PC-9 (cell line): ENCODE data around the gene ZFAND3. TPM values are rescaled to one million over a fixed set of nuclear protein-coding genes. Genes with fewer than 3 reads are reported as not detected.

ENCODE experiments used
- BruUV-seq: library from RNA; stranded (reverse); fragments of 400-500 nt; replicated peaks from 2 replicates; lab custom pipeline; 2021; lab: Mats Ljungman, UMichigan
- CTCF ChIA-PET: fragments of 300-600 bp; sonication (Branson Sonifier 250); formaldehyde crosslinking; loops from one replicate; lab custom pipeline; 2022; ENCODE audit warnings: antibody characterized with exemption; lab: Charles Lee
- POLR2A ChIA-PET: fragments of 300-600 bp; sonication (Branson Sonifier 250); formaldehyde crosslinking; loops from one replicate; lab custom pipeline; 2022; ENCODE audit warnings: antibody characterized with exemption; ENCODE audit not compliant: unreplicated experiment; lab: Charles Lee
- DNase-seq, 2 experiments: peaks; one replicate each; pipeline versions ENCODE4 v3.0.0 to v3.0.0-alpha.2; 2015 to 2022; ENCODE audit warnings: mixed read lengths in 1 of 2
- H2AFZ ChIP-seq: fragments of 200-600 bp; sonication (generic); 2 replicates; pipeline ENCODE4 v1.8.1; 2017; ENCODE audit warnings: antibody characterized with exemption
- H3F3A ChIP-seq: fragments of 200-600 bp; sonication (generic); 2 replicates; pipeline ENCODE4 v1.8.1; 2017; ENCODE audit warnings: antibody characterized with exemption, mild to moderate bottlenecking, low read depth; ENCODE audit not compliant: insufficient read depth
- H3K27ac ChIP-seq: fragments of 200-600 bp; sonication (generic); 2 replicates; pipeline ENCODE4 v1.6.1; 2016; ENCODE audit warnings: mixed run types
- H3K27me3 ChIP-seq: fragments of 200-600 bp; sonication (generic); 2 replicates; pipeline ENCODE4 v1.6.1; 2016; ENCODE audit warnings: low read depth, mixed run types; ENCODE audit not compliant: insufficient read depth
- H3K36me3 ChIP-seq: fragments of 200-600 bp; sonication (generic); 2 replicates; pipeline ENCODE4 v1.6.1; 2016; ENCODE audit warnings: low read depth, mixed run types
- H3K4me1 ChIP-seq: fragments of 200-600 bp; sonication (generic); replicated peaks from 2 replicates; pipeline ENCODE4 v1.6.1; 2016; ENCODE audit warnings: mixed run types; ENCODE audit not compliant: insufficient read depth
- H3K4me2 ChIP-seq: fragments of 200-600 bp; sonication (generic); 2 replicates; pipeline ENCODE4 v1.6.1; 2017; ENCODE audit warnings: mixed run types
- H3K4me3 ChIP-seq: fragments of 200-600 bp; sonication (generic); 2 replicates; pipeline ENCODE4 v1.6.1; 2016; ENCODE audit warnings: mixed run types
- H3K79me2 ChIP-seq: fragments of 200-600 bp; sonication (generic); 2 replicates; pipeline ENCODE4 v1.6.1; 2017; ENCODE audit warnings: low read depth, mixed run types
- H3K9me2 ChIP-seq: fragments of 200-600 bp; sonication (generic); 2 replicates; pipeline ENCODE4 v1.8.1; 2017; ENCODE audit warnings: mild to moderate bottlenecking; ENCODE audit not compliant: insufficient read depth
- H3K9me3 ChIP-seq: fragments of 200-600 bp; sonication (generic); 2 replicates; pipeline ENCODE4 v1.8.1; 2016; ENCODE audit warnings: low read depth; ENCODE audit not compliant: insufficient read depth
- H4K20me1 ChIP-seq: fragments of 200-600 bp; sonication (generic); 2 replicates; pipeline ENCODE4 v1.8.1; 2017; ENCODE audit not compliant: insufficient read depth
- EZH2 ChIP-seq: fragments of 200-600 bp; sonication (generic); IDR thresholded peaks from 2 replicates; pipeline ENCODE4 v1.8.0; 2017; ENCODE audit warnings: antibody characterized with exemption, low read depth
- intact Hi-C: fragments of 100-400 bp; cut with micrococcal nuclease; formaldehyde crosslinking; loops from one replicate; pipeline ENCODE4 v1.10.0; 2022; ENCODE audit not compliant: unreplicated experiment
- total RNA-seq: library from RNA; stranded (reverse); gene quantifications from 2 replicates; pipeline ENCODE4 v1.2.3, GENCODE V29; 2021
- TF ChIP-seq, protein P1 (sequence below): fragments of 200-600 bp; sonication (generic); conservative IDR thresholded peaks from 2 replicates; pipeline ENCODE4 v1.6.1; 2017; ENCODE audit warnings: mixed run types, antibody characterized with exemption, mild to moderate bottlenecking, moderate library complexity

The ZFAND3 gene
- total RNA-seq, 1 experiment from 2014 or later = 46.8 TPM

DNA sequence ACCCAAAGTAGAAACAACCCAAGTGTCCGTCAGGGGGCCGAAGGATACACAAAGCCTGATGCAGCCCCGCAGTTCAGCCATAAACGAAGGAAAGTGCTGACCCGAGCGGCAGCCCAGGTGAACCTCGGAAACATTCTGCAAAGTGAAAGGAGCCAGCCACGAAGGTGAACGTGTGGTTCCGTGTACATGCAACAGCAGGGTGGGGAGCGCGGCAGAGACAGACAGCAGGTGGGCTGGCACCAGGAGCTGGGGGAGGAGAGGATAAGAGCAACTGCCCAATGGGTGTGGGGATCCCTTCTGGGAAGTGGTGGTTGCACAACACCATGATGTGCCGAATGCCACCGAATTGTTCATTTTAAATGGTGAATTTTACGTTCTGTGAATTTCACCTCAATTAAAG, 341.8 kb downstream of the ZFAND3 start:
- H3F3A ChIP-seq = no peaks in the 10 kb centered on the region
- no peak overlapping the region for H3K27ac ChIP-seq
- H3K9me3 ChIP-seq = no peaks in the 10 kb centered on the region
- no peak for DNase-seq
- no peaks in the 10 kb centered on the region for H4K20me1 ChIP-seq
- no peak for TF ChIP-seq EZH2
- TF ChIP-seq, protein P1, sequence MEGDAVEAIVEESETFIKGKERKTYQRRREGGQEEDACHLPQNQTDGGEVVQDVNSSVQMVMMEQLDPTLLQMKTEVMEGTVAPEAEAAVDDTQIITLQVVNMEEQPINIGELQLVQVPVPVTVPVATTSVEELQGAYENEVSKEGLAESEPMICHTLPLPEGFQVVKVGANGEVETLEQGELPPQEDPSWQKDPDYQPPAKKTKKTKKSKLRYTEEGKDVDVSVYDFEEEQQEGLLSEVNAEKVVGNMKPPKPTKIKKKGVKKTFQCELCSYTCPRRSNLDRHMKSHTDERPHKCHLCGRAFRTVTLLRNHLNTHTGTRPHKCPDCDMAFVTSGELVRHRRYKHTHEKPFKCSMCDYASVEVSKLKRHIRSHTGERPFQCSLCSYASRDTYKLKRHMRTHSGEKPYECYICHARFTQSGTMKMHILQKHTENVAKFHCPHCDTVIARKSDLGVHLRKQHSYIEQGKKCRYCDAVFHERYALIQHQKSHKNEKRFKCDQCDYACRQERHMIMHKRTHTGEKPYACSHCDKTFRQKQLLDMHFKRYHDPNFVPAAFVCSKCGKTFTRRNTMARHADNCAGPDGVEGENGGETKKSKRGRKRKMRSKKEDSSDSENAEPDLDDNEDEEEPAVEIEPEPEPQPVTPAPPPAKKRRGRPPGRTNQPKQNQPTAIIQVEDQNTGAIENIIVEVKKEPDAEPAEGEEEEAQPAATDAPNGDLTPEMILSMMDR = no peak
- no TSS peak for BruUV-seq
- H3K4me1 ChIP-seq = no peaks in the 10 kb centered on the region
- no peak overlapping the region for H3K4me3 ChIP-seq
- no peaks in the 10 kb centered on the region for H3K36me3 ChIP-seq
- intact Hi-C loops = no loop called here
- no peaks in the 10 kb centered on the region for H3K79me2 ChIP-seq
- ChIA-PET CTCF (no interaction called here), POLR2A (no interaction called here)
- no peaks in the 10 kb centered on the region for H3K9me2 ChIP-seq
- H2AFZ ChIP-seq = no peak overlapping the region
- no peaks in the 10 kb centered on the region for H3K27me3 ChIP-seq
- no peak overlapping the region for H3K4me2 ChIP-seq

DNA sequence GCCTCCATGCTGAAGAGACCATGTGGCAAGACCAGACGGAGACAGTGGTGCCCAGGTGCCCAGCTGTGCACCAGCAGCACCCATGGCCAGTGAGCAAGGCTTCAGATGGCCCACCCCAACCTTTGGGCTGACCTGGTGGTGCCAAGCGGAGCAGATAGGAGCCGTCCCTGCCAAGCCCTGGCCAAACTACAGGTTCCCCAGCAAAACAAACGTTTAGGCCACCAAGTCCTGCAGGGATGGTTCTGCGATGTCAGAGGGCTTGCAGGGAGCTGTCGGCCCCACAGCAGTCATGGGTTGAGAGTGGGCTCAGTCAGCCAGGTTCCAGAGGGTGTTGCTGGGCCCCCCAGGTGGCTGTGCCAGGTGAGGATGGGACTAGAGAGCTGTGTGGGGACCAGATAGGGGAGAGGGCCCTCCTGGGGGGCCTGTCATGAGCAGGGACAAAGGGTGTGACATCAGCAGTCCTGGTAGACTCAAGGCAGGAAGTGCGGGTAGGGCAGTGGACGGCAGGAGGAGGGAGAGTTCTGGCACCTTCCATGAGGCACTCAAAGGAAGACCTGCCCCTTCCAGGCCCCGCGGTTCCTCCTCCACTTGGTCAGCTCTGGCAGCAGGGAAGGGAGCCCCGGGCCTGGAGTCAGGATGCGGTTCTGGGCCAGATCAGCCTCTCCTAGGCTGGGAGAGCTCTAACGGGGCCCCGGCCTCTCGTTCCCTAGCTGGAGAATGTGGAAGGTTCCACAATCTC, 342.4 kb downstream of the ZFAND3 start:
- POLR2A ChIA-PET = no interaction called here
- BruUV-seq = no TSS peak

DNA sequence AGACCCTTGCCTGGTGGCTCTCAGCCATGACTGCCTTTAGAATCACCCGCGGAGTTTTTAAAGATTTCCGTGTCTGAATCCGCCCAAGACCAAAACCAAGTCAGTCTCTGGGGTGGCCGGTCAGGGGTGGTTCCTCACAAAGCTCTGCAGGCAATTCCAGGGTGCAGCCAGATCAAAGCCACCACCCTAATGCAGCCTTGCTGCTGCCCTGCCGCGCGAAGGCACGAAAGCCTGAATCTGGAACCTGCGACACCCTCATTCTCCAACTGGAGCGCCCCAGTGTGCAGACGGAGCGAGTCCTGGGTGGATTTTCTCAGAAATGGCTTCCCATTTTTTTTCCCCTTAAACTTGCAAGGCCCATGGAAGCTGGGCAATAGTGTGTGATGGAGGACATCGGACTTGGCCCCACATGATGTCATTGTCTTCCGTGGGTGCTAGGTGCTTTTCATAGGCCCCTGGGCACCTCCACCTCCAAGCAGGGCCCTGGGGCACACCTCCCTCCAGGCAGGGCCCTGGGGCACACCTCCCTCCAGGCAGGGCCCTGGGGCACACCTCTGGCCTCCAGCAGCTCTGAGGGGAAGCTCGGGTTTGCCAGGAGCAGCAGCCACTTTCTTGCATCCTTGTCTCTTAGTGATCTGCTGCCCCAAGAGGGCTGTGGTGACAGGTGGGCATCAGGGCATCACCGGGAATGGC, 343.1 kb downstream of the ZFAND3 start:
- Histone ChIP-seq H2AFZ (no peak overlapping the region), H3K36me3 (no peaks in the 10 kb centered on the region), H3K4me2 (no peak overlapping the region), H3K27ac (no peak overlapping the region), H3K4me3 (no peak overlapping the region), H4K20me1 (no peaks in the 10 kb centered on the region), H3F3A (no peaks in the 10 kb centered on the region), H3K9me3 (no peaks in the 10 kb centered on the region), H3K4me1 (no peaks in the 10 kb centered on the region), H3K79me2 (no peaks in the 10 kb centered on the region), H3K27me3 (no peaks in the 10 kb centered on the region), H3K9me2 (no peaks in the 10 kb centered on the region)
- CTCF ChIA-PET = no interaction called here
- intact Hi-C loops = no loop called here
- POLR2A ChIA-PET = no interaction called here
- DNase-seq = no peak
- no TSS peak for BruUV-seq
- TF ChIP-seq EZH2 = no peak
- TF ChIP-seq, protein P1 = no peak

More for the DNA sequence above, 342.4 kb downstream of the ZFAND3 start:
- Histone ChIP-seq H3K4me3 (no peak overlapping the region), H3K27ac (no peak overlapping the region), H2AFZ (no peak overlapping the region), H3K4me2 (no peak overlapping the region), H4K20me1 (no peaks in the 10 kb centered on the region), H3K27me3 (no peaks in the 10 kb centered on the region), H3K36me3 (no peaks in the 10 kb centered on the region), H3K9me2 (no peaks in the 10 kb centered on the region), H3K79me2 (no peaks in the 10 kb centered on the region), H3F3A (no peaks in the 10 kb centered on the region), H3K9me3 (no peaks in the 10 kb centered on the region), H3K4me1 (no peaks in the 10 kb centered on the region)
- CTCF ChIA-PET = no interaction called here
- intact Hi-C loops = no loop called here
- DNase-seq = no peak
- no peak for TF ChIP-seq EZH2
- TF ChIP-seq, protein P1 = no peak
